Epidermal melanocyte (primary cell): ENCODE results near the gene SLC23A2.
"Not testable (repeated sequence)": the region's sequence is repeated elsewhere in the genome, so short reads cannot be mapped to it uniquely, and the experiment has no call there.

Source experiments
- DNase-seq: peaks from one replicate; pipeline ENCODE4 v3.0.0; 2011; ENCODE audit warnings: low spot score; ENCODE audit not compliant: insufficient read length

The SLC23A2 gene

GRCh38 chr20:4876731-4877130, 124.6 kb downstream of the SLC23A2 start:
- DNase-seq, result no peak

GRCh38 chr20:4876301-4876700, 125.0 kb downstream of the SLC23A2 start:
- DNase-seq, result no peak

GRCh38 chr20:4875578-4876067, 125.7 kb downstream of the SLC23A2 start:
- DNase-seq, result no peak

- DNase-seq, result no peak
Observed at GRCh38 chr20:4873396-4873795, 127.9 kb downstream of the SLC23A2 start.

- no peak for DNase-seq
Observed at GRCh38 chr20:4871486-4871885, 129.8 kb downstream of the SLC23A2 start.

- DNase-seq, result peak; percentile 44
Observed at GRCh38 chr20:4870906-4871305, 130.4 kb downstream of the SLC23A2 start.

- DNase-seq, result no peak
Observed at GRCh38 chr20:4869290-4870193, 131.8 kb downstream of the SLC23A2 start.

- DNase-seq, result no peak
Observed at GRCh38 chr20:4867051-4867450, 134.3 kb downstream of the SLC23A2 start.

GRCh38 chr20:4866429-4866828, 134.9 kb downstream of the SLC23A2 start:
- DNase-seq, result no peak

- no peak for DNase-seq
Observed at GRCh38 chr20:4864311-4864752, 137.0 kb downstream of the SLC23A2 start.

GRCh38 chr20:4862661-4863060, 138.6 kb downstream of the SLC23A2 start:
- DNase-seq, result no peak

- no peak for DNase-seq
Observed at GRCh38 chr20:4861961-4862360, 139.3 kb downstream of the SLC23A2 start.

GRCh38 chr20:4858000-4858399, 143.3 kb downstream of the SLC23A2 start:
- DNase-seq, result no peak

GRCh38 chr20:4856022-4856755, 145.1 kb downstream of the SLC23A2 start:
- DNase-seq, result no peak

- no peak for DNase-seq
Observed at GRCh38 chr20:4855555-4855954, 145.8 kb downstream of the SLC23A2 start.

GRCh38 chr20:4855097-4855496, 146.2 kb downstream of the SLC23A2 start:
- DNase-seq, result no peak

- DNase-seq, result no peak
Observed at GRCh38 chr20:4854561-4854901, 146.8 kb downstream of the SLC23A2 start.

- no peak for DNase-seq
Observed at GRCh38 chr20:4853757-4854560, 147.4 kb downstream of the SLC23A2 start.

- no peak for DNase-seq
Observed at GRCh38 chr20:4853004-4853403, 148.3 kb downstream of the SLC23A2 start.

- no peak for DNase-seq
Observed at GRCh38 chr20:4850960-4851359, 150.3 kb downstream of the SLC23A2 start.

GRCh38 chr20:4848829-4849228, 152.5 kb downstream of the SLC23A2 start:
- DNase-seq, result not testable (repeated sequence)

- no peak for DNase-seq
Observed at GRCh38 chr20:4848041-4848440, 153.3 kb downstream of the SLC23A2 start.
